ENCODE data around the gene ARFIP1.
"Not testable (repeated sequence)": the region's sequence is repeated elsewhere in the genome, so short reads cannot be mapped to it uniquely, and the experiment has no call there.

Gene ARFIP1

GRCh38 chr4:152779513-152780266 lies at the start of gene ARFIP1, which contains the start of gene TIGD4:
ARFIP1 (plus strand) TSS chr4:152779954; CDS start chr4:152829634, 49,680 bp downstream.
TIGD4 (minus strand) TSS chr4:152779730; CDS start chr4:152771004, 8,726 bp downstream.
- DNase-seq = peak; percentile 97

DNA sequence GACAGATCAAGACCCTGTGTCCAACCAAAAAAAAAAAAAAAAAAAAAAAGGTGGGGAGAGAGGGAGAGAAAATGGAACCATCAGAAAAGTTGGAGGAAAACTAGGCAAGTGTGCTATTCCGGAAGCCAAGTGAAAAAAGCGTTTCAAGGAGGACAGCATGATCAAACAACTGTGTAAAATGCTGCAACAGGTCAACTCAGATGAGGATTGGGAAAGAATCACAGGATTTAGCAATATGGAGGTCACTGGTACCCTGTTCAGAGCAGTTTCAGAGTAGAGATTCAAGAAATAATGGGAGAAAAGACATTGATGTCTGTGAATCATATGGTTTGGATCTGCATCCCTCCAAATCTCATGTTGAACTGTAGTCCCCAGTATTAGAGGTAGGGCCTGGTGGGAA lies 47.8 kb upstream of the ARFIP1 start:
- no peak for DNase-seq

GRCh38 chr4:152734015-152734698 lies 45.6 kb upstream of the ARFIP1 start:
- DNase-seq = no peak

DNA sequence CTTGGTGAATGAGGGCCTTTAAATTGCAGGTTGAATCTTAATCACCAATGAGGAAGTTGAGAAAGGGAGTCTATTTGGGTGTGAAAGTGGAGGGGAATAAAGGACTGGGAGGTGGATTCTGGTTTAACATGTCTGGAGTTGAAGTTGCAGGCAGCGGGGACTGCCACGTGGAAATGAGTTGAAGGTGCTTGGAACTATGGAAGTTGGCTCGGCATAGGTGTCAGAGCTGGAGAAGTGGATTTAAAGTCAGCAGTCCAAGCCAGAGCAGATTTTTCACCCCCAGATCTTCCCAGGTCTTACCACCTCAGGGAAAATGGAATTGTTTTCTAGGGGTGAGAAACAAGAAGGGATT lies 45.1 kb upstream of the ARFIP1 start:
- DNase-seq = no peak

- peak; percentile 46 for DNase-seq
Measured at GRCh38 chr4:152735396-152735859, 44.3 kb upstream of the ARFIP1 start.

- DNase-seq = no peak
Measured at GRCh38 chr4:152735906-152736305, 43.8 kb upstream of the ARFIP1 start.

GRCh38 chr4:152738827-152739226 lies 40.9 kb upstream of the ARFIP1 start:
- DNase-seq = no peak

- no peak for DNase-seq
Measured at GRCh38 chr4:152747444-152747843, 32.3 kb upstream of the ARFIP1 start.

DNA sequence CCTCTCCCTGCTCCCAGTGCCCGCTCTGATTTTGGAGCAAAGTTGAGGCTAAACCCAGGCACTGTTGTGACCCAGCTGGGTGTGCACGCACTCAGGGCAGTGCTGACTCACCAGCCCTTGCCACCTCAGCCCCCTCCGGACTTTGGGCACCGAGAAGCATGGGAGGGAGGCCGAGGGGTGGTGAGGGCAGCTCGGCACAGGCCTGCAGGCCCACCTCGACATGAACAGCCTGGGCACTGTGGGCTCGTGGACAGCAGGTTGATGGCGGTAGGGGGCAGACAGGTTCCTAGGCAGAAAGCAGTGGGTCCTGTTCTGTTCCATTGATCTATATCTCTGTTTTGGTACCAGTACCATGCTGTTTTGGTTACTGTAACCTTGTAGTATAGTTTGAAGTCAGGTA lies 31.1 kb upstream of the ARFIP1 start:
- no peak for DNase-seq

GRCh38 chr4:152763796-152764195 lies 16.0 kb upstream of the ARFIP1 start:
- no peak for DNase-seq

- not testable (repeated sequence) for DNase-seq
Measured at GRCh38 chr4:152765069-152765737, 14.6 kb upstream of the ARFIP1 start.

GRCh38 chr4:152771741-152772533 lies 7.8 kb upstream of the ARFIP1 start:
- no peak for DNase-seq

DNA sequence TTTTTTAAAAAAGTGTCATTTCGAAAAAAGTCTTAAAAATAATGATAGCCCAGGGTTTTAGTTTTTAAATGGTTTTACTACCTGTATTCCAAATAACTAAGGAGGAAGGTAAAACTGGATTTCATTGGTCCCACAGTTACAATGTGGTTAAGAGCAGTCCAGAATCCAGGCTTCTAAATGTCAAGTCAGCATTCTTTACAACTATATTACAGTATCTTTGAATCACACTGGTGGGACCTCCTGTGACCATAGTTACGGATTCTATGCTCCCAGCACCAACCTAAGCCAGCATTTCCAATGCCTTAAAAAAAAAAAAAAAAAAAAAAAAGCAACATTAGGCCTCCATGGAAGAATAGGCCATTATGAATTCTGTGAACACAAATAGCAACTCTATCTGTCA lies 6.4 kb upstream of the ARFIP1 start:
- no peak for DNase-seq

DNA sequence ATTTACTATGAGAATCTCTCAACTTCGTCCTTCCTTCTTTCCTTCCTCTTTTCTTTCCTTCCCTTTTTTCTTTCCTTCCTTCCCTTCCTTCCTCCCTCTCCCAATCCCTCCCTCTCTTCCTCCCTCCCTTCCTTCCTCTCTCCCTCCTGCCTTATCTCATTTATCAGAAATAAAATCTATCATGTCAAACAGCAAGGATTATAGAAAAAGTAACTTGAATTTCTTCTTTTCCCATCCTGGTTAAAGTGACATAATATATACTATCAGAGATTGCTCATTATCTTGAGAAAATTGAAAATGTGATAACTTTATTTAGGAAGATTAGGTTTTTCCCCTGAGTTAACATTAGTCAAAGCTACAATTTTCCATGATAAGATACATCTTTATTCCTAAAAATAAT lies 5.8 kb upstream of the ARFIP1 start:
- DNase-seq = no peak

- DNase-seq = no peak
Measured at GRCh38 chr4:152776352-152776751, 3.4 kb upstream of the ARFIP1 start.

GRCh38 chr4:152777488-152777887 lies 2.3 kb upstream of the ARFIP1 start:
- DNase-seq = no peak

- peak; percentile 73 for DNase-seq
Measured at GRCh38 chr4:152778656-152779512, 870 bp upstream of the ARFIP1 start.

DNA sequence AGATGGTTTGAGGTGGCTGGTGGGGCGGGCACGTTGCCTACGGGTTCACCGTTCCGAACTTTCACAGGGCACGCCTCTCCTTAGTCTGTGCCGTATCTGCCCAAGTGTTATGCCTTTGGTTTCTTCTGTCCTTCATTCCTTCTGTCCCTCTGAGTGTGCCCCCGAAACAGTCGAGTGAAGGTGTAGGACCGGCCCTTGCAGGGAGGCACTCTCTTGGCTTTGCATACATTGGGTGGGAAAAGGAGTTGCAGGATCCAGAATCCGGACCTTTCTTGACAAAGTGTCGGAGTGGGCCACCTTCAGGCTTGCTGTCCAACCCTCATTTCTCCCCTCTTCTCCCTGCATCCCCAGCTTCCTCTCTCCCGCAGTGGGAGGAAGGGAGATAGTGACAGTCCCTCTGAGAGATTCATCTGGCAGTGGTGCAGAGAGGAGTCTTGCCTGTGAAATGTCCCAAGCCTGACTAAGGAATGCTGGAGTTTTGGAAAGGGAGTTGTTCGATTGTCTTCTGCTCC lies 569 bp downstream of the ARFIP1 start:
- DNase-seq = no peak

DNA sequence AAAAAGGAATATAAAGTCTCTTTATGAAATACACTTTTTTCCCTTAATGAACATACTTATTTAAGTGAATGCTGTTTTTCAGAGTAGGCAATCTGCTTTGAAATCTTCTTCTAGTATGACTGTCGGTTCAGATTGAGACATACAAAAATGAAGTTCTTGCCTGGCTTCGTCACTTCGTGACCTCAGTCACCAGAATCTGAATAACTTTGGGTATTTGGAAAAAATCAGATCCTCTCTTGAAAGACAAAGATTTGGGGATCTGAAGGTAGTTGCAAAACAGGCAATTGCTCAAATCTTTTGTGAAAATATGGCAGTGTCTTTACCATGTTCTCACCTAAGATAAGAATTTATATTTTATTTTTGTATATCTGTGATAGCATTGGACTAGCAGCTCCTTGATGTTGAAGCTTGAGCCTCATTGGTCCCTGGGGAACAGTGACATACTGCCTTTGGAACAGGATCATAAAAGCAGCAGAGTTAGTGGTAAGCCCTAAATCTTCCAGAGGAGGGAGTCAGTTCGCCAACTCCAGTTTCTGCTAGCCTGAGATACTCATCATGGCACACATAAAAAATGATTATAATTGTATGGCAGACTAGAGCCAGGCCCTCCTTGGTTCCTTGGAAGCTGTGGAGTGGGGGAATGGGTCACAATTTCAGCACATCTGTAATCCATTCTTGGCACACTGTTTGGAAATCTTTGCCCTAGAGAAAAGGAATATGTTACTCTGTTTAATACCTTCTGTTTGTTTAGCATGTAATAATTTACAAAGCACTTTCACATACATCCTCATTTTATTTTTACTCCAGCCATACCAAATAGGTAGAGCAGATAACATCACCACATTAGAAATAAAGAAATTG lies 5.0 kb downstream of the ARFIP1 start:
- no peak for DNase-seq
